ENCODE results near the gene TEPSIN.

The TEPSIN gene

GRCh38 chr17:81193051-81193410 lies 45.8 kb downstream of the TEPSIN start:
- TF ChIP-seq CREB1 (IDR thresholded peaks at IDR 0.05; ENCODE audit: low read depth) (no peak), TEAD4 (IDR thresholded peaks at IDR 0.05) (no peak), NFIC (IDR thresholded peaks at IDR 0.05) (no peak), EGR1 (IDR thresholded peaks at IDR 0.05) (no peak), EP300 (IDR thresholded peaks at IDR 0.05; ENCODE audit: borderline replicate concordance) (no peak), TCF12 (IDR thresholded peaks at IDR 0.05; ENCODE audit: low read depth) (no peak), TAF1 (IDR thresholded peaks at IDR 0.05; ENCODE audit: low read depth) (no peak), ZBTB7A (IDR thresholded peaks at IDR 0.05; ENCODE audit: low read depth) (no peak), YY1 (IDR thresholded peaks at IDR 0.05; ENCODE audit: low read depth) (no peak), CEBPB (IDR thresholded peaks at IDR 0.05) (no peak), RAD21 (IDR thresholded peaks at IDR 0.05; ENCODE audit: low read depth) (no peak), FOXM1 (IDR thresholded peaks at IDR 0.05; ENCODE audit: borderline replicate concordance, low read depth) (no peak), USF1 (IDR thresholded peaks at IDR 0.05) (no peak)
- TF ChIP-seq, protein P1, sequence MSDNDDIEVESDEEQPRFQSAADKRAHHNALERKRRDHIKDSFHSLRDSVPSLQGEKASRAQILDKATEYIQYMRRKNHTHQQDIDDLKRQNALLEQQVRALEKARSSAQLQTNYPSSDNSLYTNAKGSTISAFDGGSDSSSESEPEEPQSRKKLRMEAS (IDR thresholded peaks at IDR 0.05) = no peak
- TF ChIP-seq, protein P2, sequence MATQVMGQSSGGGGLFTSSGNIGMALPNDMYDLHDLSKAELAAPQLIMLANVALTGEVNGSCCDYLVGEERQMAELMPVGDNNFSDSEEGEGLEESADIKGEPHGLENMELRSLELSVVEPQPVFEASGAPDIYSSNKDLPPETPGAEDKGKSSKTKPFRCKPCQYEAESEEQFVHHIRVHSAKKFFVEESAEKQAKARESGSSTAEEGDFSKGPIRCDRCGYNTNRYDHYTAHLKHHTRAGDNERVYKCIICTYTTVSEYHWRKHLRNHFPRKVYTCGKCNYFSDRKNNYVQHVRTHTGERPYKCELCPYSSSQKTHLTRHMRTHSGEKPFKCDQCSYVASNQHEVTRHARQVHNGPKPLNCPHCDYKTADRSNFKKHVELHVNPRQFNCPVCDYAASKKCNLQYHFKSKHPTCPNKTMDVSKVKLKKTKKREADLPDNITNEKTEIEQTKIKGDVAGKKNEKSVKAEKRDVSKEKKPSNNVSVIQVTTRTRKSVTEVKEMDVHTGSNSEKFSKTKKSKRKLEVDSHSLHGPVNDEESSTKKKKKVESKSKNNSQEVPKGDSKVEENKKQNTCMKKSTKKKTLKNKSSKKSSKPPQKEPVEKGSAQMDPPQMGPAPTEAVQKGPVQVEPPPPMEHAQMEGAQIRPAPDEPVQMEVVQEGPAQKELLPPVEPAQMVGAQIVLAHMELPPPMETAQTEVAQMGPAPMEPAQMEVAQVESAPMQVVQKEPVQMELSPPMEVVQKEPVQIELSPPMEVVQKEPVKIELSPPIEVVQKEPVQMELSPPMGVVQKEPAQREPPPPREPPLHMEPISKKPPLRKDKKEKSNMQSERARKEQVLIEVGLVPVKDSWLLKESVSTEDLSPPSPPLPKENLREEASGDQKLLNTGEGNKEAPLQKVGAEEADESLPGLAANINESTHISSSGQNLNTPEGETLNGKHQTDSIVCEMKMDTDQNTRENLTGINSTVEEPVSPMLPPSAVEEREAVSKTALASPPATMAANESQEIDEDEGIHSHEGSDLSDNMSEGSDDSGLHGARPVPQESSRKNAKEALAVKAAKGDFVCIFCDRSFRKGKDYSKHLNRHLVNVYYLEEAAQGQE (IDR thresholded peaks at IDR 0.05; ENCODE audit: low read depth) = no peak

- TF ChIP-seq CEBPB (IDR thresholded peaks at IDR 0.05) = no peak
- no peak for TF ChIP-seq EGR1 (IDR thresholded peaks at IDR 0.05)
- no peak for TF ChIP-seq TEAD4 (IDR thresholded peaks at IDR 0.05)
These were observed 46.3 kb downstream of the TEPSIN start for GRCh38 chr17:81192386-81193050.

DNA sequence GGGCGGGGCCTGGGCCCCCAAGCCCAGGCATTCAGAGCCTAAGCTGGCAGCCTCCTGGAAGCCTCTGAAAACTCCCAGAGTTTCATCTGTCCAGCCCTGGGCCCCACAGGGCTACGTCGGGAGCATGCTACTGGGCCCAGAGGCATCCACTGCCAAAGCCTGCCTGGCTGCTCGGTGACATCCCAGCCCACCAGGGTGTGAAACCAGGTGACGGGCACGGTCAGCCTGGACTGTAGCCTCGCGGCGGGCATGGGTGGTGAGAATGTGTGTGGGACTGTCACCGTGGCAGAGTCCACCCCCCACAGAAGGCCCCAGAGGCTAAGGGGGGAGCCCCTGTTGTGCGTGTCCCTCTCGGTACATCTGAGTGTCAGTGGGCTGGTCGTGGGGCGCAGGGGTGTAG lies 47.2 kb downstream of the TEPSIN start:
- TF ChIP-seq EP300 (IDR thresholded peaks at IDR 0.05; ENCODE audit: borderline replicate concordance) (no peak), NFIC (IDR thresholded peaks at IDR 0.05) (no peak), TEAD4 (IDR thresholded peaks at IDR 0.05) (no peak), EGR1 (IDR thresholded peaks at IDR 0.05) (no peak), RAD21 (IDR thresholded peaks at IDR 0.05; ENCODE audit: low read depth) (no peak), CREB1 (IDR thresholded peaks at IDR 0.05; ENCODE audit: low read depth) (no peak), USF1 (IDR thresholded peaks at IDR 0.05) (no peak), YY1 (IDR thresholded peaks at IDR 0.05; ENCODE audit: low read depth) (no peak), TCF12 (IDR thresholded peaks at IDR 0.05; ENCODE audit: low read depth) (no peak)
- TF ChIP-seq, protein P2 (IDR thresholded peaks at IDR 0.05; ENCODE audit: low read depth) = no peak
- TF ChIP-seq, protein P1 (IDR thresholded peaks at IDR 0.05) = no peak

GRCh38 chr17:81191116-81191515 lies 47.7 kb downstream of the TEPSIN start:
- TF ChIP-seq ZBTB7A (IDR thresholded peaks at IDR 0.05; ENCODE audit: low read depth) = no peak
- no peak for TF ChIP-seq YY1 (IDR thresholded peaks at IDR 0.05; ENCODE audit: low read depth)
- TF ChIP-seq, protein P2 (IDR thresholded peaks at IDR 0.05; ENCODE audit: low read depth) = no peak
- TF ChIP-seq CEBPB (IDR thresholded peaks at IDR 0.05) = no peak
- TF ChIP-seq TEAD4 (IDR thresholded peaks at IDR 0.05) = no peak
- no peak for TF ChIP-seq RAD21 (IDR thresholded peaks at IDR 0.05; ENCODE audit: low read depth)
- no peak for TF ChIP-seq EP300 (IDR thresholded peaks at IDR 0.05; ENCODE audit: borderline replicate concordance)
- TF ChIP-seq, protein P1 (IDR thresholded peaks at IDR 0.05) = no peak
- no peak for TF ChIP-seq TAF1 (IDR thresholded peaks at IDR 0.05; ENCODE audit: low read depth)

Data from Ishikawa (cell line).